GDM1 (cell line): Measurements from ENCODE around the gene FRMD4A.
"Not testable (repeated sequence)": the region's sequence is repeated elsewhere in the genome, so short reads cannot be mapped to it uniquely, and the experiment has no call there.

Experiments
- DNase-seq: peaks from one replicate; lab custom pipeline; 2025; lab: John Stamatoyannopoulos, UW

The FRMD4A gene

GRCh38 chr10:13721486-13721885, 609.2 kb downstream of the FRMD4A start:
- no peak for DNase-seq

GRCh38 chr10:13720699-13721098, 610.0 kb downstream of the FRMD4A start:
- no peak for DNase-seq

GRCh38 chr10:13719425-13719824, 611.3 kb downstream of the FRMD4A start:
- no peak for DNase-seq

DNA sequence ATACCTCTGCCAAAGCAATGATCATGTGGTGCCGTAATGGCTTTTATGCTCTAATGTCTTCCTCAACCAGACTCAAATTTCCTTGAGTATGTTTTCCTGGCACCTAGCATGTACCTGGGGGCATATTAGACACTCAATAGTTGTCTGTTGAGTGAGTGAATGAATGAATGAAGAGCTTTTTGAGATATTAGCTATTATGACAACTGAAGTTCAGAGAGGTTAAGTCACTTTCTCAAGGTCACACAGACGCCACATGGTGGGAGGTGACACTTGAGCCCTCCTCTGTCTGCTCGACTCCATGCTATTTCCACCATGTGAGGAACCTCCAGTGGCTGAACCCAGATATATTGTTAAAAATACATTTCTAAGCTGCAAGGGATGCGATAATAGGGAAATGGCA, 611.9 kb downstream of the FRMD4A start:
- no peak for DNase-seq

DNA sequence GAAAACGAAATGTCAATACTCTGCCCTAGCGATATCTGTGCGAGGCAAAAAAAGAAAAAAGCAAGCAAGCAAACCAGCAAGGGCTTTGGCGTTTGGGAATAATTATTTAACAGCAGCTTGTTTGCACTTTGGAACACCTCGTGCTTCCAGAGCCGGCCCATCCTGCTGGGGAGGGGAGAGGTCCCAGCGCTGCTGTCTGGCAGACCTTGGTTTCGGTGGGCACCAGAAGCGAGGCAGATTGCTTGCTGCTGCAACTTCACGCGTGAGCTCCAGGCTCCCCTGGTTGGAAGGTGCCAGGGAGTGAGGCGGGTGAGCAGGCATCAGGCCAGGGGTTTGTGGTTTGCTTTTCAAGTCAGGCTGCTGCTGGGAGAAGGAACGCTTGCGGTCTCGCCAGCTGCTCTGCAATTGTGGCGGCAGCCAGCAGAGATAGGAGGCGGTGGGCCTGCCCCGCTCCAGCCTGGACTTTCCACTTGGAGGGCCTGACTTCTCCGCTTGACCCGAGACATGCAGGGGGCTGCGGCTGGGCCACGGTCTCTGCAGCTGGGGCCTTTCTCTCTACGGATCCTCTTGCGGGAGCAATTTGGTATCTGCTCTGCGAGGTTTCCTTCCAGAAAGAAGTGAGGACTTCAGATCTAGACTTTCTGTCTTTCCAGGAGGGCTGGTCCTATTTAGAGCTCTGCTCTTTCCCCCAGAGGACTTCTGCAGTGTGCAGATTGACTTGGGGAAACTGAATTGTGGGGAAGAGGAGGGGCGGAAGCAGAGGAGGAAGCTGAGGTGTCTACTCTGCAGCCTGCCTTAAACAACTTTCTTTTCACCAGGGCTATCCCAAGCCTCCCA, 612.6 kb downstream of the FRMD4A start:
- DNase-seq: peak; percentile 79

GRCh38 chr10:13717571-13717935, 613.2 kb downstream of the FRMD4A start:
- DNase-seq: no peak

DNA sequence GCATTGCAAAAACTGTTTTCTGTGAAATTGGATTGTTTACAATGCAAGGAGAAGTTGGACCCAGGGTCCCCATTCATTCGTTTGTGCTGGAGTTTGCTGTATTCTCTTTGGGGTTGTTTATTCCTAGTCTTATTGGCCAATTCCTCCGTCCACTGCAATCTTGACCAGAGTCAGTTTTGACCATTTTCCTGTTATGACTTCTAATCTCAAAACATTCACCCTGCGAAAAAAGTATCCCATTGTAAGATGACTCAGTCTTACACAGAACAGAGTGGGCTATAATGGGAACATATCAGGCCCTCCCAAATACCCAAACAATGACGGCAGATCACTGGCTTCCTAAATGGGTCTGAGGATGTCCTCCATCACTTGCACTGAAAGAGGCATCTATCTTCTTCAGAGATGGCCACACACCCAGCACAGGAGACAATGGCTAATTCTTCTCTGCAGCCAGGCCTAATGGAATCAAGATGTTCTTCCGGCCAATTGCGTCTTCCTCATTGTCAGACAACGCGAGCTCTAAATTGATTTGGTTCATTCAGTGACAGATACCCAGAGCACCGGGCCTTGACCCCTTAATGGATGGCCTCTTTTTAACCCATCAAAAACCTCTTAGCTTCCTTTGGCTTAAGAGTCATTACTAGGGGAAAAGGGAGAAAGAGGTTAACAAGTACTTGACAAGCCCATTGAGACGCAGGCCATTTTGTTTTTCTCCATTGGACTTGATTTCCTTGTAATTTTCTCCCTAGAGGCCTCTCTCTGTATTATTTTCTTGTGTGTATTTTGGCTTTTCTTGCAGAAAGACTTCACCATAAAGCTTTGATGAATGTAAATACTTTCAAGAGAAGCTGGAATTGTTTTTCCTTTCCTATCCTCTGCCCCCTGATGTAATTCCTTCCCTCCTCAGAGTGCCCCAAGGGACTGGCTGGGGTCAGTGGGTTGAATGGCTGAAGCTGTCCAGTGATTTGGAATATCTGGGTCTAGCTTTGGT, 614.3 kb downstream of the FRMD4A start:
- DNase-seq: no peak

DNA sequence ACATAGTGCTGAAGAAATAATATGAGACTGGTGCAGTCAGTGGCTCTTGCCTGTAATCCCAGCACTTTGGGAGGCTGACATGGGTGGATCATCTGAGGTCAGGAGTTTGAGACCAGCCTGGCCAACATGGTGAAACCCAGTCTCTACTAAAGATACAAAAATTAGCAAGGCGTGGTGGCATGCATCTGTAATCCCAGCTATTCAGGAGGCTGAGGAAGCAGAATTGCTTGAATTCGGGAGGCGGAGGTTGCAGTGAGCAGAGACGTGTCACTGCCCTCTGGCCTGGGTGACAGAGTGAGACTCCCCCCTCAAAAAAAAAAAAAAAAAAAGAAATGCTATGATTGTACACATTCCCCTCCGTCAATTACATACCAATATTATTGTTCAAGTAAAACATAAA, 615.1 kb downstream of the FRMD4A start:
- DNase-seq: not testable (repeated sequence)

- no peak for DNase-seq
Observed at GRCh38 chr10:13715100-13715499, 615.6 kb downstream of the FRMD4A start.

- DNase-seq: peak; percentile 15
Observed at GRCh38 chr10:13712837-13713581, 617.7 kb downstream of the FRMD4A start.

DNA sequence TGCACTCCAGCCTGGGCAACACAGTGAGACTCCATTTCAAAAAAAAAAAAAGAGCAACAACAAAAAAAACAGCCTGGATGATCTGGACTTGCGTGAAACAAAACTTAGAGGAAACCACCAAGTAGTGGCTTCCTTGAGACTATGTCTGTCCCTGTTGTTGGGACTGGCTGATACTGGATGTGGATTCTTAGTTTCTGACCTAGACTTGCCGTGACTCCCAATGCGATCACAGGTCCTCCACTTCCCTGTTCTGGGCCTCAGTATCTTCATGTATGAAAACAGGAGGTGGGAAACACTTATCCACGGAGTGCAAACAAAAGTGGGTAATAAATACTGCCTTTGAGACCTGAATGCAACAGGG, 618.3 kb downstream of the FRMD4A start:
- no peak for DNase-seq

GRCh38 chr10:13711291-13711690, 619.4 kb downstream of the FRMD4A start:
- DNase-seq: no peak

- DNase-seq: no peak
Observed at GRCh38 chr10:13709931-13710650, 620.6 kb downstream of the FRMD4A start.

GRCh38 chr10:13708256-13708990, 622.3 kb downstream of the FRMD4A start:
- DNase-seq: no peak

DNA sequence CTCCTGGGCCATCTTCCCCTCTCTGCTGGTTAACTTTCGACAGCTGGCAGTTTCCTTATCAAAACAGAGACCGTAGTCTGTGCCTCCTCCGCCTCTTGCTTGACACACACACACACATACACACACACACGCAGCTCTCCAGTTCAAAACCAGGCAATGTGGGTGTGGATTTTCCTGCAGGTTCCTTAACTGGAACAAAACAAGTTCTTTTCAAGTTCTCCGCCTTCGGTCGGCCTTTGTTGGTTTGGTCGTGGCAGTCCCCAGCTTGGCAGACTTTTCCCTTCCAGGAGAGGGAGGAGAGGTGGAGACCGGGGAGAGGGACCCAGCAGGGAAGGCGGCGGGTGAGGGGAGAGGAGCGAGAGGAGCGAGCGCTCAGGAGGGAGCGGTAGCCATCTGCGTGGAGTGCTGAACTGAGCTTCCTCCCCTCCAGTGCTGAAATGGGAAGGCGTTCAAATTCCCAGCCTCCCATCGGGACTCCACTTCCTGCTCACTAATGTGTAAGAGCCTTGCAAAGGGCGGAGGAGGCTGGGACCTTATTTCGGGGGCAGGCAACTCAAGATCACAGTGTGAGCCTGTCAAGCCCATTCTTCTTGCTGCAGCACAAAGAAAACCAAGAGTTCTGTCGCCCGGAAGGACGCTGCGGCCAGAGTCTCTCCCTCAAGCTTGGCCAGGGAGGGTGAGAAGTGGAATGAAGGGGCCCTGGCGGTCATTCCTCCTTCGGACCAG, 623.4 kb downstream of the FRMD4A start:
- peak; percentile 21 for DNase-seq

DNA sequence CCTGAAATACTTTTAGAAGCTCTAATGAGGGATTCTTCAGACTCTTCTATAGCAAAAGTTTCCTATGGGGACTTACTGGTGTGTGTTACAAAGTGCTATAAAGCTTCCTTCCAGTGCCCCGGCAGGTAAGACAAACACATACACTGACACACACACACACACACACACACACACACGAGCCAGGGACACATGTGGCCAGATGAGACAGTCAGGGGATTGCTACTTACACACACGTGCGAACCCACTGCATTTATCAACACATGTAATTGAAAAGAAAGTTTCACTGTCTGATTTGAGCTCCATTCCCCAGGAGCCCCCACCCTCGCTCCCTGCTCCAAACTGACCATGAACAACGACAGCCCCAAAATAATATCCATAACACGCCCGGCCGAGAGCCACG, 624.1 kb downstream of the FRMD4A start:
- DNase-seq: no peak

DNA sequence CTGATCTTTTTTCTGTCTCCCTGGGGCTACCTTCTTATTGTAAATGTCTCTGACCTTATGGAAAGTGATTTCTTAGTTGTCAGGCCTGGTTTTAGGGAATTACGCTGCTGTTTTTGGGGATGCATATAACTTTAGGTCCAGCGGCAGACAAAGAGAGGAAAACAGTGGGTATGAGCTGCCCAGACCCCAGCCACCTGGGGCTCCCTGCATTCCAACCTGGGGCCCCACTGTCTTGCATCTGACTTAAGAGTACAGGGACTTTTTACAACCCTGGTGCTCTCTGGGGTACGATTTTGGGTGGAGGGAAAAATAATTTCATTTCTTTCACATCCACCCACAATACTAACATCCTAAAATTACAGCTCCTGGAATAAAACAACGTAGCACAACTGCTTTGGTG, 624.5 kb downstream of the FRMD4A start:
- DNase-seq: no peak

GRCh38 chr10:13705526-13706174, 625.1 kb downstream of the FRMD4A start:
- no peak for DNase-seq

DNA sequence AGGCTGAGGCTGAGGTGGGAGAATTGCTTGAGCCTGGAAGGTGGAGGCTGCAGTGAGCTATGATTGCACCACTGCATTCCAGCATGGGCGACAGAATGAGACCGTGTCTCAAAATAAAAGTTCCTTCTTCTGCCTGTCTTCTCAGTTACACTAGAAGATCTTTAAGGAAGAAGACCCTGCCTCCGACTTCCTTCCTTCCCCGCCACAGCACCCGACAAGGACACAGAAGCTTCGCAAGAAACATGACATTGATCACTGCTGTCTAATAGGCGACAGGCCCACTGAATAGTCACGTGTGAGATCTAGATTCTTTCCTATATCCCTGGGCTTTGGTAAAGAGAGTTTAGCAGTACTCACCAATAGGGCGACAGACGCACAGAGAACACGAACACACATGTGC, 625.8 kb downstream of the FRMD4A start:
- no peak for DNase-seq
